ENCODE measurements around the gene USP40.

The USP40 gene

DNA sequence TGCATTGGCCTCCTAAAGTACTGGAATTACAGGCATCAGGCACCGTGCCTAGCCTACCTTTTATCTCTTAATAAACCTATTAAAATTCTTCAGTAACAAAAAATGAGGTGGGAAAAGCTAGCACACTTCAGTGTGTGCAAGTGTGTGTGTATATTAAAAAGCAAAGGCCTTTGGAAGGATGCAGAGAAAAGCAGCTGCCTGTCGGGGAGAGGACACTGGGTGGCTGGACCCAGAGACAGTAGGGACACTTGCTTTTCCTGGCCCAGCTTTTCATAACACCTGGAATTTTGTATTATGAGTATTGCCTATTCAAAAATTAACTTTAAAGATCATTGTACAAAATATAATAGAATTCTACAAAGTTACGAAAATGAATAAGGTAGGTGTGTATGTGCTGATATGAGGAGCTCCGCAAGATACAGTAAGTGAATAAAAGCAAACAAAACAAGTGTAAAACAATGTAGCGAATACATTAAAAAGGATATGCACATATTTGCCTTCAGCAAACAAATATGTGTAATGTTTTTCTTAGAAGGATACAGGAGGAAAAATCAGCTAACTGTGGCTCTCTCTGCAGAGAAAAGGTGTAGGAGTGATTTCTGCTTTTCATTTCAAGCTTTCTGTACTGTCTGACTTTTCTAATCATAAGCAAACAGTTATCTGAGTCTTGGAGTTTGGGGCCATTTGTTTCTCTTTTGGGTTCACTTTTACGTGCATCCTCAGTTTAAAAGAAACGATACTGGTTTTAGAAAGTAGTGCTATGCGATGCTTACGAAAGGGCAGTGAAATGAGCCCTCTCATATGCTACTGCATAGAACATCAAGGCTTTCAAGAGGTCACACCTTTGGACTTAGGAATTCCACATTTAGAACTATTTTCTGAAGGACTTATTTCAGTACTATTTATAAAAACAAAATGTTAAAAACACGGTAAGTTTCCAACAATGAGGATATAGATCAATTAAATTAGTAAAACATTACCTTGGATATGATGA, 70.8 kb downstream of the USP40 start:
- no peak for DNase-seq

DNA sequence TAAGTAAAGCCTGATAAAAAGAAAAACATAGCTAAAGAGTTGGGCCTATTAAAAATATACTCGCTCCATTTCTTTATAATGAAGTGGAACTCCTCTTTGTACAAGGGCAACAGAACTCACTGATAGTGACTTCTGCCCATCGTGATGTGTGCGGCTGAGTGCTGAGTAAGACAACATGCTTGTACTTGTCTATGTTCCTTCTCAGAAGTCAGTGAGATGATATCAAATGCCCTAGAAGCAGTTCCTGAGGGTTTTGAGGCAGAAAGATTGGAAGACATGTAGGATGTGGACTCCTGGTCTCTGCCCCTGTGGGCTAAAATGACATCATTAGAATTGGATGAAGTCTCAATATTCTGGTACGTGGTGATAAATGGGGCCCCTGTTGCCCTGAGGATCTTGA, 73.8 kb downstream of the USP40 start:
- DNase-seq, result no peak

DNA sequence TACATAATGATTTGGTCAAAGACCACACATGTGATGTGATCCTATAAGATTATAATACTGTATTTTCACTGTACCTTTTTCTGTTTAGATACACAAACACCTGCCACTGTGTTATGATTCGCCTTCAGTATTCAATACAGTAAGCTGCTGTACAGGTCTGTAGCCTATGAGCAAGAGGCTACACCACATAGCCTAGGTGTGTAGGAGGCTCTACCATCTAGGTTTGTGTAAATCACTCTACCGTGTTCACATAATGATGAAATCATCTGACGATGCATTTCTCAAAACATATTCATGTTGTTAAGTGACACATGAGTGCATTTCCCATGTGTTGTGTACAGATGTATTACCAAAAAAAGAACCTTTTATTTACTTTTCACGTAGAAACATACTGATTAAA, 74.5 kb downstream of the USP40 start:
- no peak for DNase-seq

DNA sequence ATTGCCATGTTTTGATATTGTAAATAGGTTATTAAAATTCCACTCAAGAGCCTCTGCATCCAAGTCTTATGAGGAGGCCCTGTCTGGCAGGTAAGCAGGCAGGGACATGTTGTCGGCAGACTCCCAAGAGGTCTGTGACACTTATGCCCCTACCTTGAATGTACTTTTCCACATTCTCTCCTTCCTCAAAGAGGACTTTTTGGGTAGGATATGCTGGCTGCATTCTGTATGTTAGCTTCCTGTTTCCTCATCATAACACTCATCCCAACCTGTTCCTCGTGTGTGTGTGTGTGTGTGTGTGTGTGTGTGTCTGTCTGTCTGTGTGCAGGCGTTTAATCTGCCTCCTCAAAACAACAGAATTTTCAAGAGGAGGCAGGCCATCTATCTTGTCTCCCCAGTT, 75.3 kb downstream of the USP40 start:
- no peak for DNase-seq

DNA sequence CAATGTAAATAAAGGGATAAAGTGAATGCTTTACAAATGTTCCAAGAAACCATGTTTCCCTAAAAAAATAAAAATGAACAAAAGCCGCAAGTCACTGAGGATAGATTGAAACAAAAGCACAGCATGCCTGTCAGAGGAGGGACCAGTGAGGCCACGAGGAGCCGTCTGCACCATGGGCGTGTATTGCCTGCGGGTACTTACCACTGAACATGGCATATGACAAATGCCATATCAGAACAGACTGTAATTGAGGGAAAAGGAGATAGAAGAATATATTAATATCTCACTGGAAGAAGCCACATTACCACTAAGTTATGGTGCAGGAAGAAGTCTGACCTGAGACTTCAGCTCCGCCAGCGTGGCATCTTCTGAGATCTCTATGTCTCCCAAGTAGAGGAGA, 75.8 kb downstream of the USP40 start:
- DNase-seq, result no peak

DNA sequence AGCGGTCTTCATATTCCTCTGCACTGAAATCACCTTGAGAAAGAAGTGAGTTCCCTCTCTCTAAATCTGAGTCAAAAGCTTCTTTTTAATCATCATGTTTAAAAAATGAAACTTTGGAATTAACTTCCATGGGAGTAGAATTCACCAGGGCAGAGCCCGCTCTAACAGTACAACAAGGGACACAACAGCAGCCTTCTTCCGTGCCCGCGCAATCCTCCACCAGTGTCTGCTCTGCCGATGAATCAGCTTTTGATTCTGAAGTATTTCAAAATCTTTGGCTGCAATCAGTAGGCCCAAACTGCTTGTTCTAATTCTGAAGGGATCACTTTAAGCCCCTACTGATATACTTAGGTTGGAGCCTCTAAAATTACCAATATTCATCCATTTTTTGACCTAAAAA, 76.9 kb downstream of the USP40 start:
- no peak for DNase-seq

DNA sequence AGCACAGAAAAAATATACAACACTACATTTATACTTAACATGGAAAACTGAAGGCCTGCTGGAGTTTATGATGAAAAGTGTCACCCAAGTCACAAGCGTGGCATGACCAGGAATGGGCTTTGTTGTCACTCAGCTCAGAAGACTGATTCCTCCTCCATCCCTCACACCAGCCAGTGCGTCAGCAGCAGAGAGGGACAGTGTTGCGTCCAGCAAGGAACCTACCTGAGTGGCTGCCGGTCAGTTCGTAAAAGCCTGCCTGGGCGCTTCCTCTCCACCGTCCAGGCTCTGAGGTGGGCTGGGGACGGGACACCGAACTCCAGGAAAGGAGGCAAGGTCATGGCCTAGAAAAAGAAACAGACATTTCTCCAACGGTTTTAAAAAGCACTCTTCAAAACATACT, 77.4 kb downstream of the USP40 start:
- no peak for DNase-seq

DNA sequence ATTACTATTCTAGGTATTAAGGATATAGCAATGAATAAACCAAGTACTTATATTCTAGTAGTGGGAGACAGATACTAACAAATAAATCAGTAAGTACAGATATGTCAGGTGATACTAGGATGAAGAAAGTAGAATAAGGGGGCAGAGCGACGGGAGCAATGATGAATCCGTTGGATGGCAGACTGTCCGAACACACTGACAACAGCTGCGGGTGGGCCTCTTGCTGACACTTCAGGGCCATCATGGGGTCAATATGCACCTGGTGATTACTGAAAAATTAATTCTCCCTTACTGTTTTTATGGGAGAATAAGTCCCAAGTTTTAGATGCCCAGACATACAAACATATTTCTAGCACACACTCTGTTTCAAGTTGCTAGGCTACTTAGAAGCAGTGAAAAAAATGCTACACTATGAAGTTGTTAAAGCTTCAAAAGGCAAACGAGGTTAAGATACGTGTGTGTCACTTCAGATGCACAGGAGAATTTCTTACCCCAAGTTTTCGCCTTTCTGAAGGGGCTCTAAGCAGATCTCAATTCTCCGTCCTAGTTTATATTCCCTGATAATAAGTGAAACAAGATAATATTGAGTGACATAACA, 78.7 kb downstream of the USP40 start:
- DNase-seq, result no peak

DNA sequence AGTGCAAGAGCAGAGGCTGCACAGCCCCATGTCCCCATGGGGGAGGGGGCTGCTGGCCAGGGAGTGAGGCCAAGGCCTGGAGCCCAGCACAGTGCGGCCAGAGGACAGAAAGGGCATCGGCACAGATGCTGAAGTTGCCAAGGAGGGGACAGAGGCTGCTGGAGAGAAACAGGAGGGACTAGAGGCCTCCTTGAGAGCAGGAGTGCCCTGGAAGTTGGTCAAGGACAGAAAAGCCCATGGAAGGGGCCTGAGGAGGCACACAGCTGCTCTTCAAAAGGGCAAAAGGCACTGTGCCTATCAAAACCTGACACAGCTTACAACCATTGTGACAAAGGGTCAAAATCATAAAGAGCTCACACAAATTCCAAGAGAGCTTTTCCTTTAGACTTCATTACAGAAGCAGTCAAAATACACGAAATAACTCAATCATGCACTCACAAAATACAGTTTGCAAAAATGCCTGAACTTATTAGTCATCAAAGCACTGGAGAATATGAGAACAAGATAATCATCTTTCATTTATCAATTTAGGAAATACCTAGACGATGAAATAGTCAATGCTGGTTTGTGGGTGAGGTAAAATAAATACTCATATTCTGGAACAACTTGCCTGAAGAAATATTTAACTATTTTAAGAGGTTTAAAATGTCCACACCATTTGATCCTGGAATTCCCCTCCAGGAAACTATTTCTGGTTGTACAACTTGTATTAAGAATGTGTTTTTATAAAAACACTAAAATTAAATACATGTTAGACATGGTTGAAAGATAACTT, 79.6 kb downstream of the USP40 start:
- no peak for DNase-seq

DNA sequence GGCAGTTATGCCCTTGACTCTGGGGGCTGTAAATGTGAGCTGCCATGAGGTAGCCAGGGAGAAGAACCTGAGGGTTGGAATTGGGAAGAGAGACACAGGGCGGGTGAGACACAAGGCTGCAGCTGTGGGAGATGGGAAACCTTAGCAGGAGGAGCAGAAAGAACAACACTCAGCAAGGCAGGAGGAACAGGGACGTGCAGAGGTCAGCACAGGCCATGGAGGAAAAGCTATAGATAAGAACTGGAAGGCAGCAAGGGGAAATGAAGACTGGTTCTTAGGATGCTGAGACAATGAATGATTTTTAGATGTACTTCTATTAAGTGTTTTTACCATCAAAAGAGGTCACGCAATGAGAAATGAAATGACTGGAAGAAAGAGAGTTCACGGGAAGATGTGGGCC, 80.2 kb downstream of the USP40 start:
- no peak for DNase-seq

DNA sequence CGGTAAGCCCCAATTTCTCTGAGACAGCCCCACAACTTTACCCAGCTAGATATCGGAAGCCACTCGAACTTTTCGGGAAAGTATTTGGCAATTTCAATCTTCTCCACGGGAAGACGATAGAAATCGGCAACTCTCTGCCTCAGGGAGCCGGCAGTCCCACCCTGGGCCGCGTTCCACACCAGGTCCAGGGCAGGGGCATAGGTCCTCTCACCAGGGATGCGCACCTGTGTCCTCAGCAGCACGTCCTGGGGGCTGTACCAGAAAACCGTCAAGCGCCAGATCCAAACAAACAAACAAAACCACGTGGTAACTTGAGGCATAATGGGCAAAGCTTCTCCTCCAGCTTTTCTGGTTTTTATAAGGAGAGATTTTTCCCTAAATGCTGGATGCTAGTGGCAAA, 80.9 kb downstream of the USP40 start:
- DNase-seq, result no peak

DNA sequence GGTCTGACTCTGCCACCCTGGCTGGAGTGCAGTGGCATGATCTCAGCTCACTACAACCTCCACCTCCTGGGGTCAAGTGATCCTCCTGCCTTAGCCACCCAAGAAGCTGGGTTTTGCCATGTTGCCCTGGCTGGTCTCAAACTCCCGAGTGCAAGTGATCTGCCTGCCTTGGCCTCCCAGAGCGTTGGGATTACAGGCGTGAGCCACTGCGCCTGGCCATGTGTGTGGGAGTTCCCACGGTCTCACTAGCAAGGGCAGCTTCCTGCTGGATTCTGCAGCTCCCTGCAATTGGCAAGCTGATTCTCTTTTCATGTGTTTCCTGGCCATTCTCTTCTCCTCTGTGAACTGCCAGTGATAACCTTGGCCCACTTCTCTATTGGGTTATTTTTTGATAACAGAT, 84.0 kb downstream of the USP40 start:
- DNase-seq, result no peak

DNA sequence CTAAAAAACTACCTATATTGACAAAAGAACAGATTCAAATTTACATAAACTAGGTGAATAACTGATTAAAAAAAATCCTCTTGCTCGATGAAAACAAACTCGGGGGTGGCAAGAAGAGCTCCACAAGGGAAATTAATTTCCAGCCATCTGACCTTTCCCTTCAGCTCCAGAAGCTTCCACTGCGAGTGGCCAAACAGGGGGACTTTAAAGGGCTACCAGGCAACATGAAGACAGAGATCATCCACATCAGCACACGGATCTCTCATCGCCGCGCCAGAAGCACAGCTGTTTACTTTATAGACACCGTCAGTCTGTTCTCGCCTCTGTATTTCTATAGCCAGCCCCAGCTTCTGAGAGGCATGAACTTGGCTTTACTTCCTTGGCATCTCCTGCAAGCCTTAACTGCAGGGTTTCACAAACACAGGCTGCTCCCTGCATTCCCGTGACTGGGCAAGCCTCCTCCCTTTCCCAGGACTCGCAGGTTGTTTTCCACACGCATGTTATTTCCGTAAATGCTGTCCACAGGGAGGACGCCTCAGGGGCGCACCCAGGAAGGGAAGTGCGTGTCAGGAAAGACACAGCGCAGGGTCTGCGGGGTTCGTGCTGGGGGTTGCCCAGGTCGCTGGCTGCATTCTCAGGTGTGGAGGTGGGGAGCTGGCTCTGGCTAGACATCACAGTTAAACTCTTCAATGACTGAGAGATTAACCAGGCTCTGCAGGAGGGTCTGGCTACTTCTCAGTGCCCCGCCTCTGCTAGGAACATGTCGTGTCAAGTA, 85.0 kb downstream of the USP40 start:
- DNase-seq, result no peak

DNA sequence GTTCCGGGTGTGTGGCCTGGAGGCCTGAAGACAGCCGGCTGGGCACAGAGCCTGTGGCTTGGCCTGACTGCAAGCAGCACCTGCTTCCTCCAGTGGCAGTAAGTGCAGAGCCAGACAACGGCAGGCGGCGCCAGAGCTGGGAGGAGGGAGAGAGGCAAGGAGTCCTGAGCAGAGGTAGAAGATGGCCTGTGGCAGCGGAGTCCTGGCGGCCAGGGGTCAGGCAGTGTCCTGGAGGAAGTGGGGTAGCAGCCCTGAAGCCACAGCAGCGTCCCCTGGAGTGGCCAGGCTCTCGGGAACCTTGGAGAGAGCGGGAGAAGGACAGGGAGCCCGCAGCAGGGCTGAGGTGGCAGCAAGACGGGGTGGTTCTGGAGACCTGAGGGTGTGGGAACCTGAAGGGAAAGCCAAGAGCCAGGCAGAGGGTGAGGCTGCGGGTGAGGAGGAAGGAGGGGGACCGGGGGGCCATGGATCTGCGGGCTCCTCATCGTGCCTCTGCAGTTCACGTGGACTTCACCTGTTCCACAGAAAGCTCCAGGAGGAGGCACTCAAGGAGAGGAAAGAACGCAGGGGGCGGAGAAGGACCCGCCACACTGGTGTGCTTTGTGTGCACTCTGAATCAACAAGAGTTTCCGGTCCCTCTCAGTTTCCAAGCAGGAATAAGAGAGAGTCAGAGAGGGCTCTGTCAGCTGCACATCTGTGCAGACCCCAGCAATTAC, 85.9 kb downstream of the USP40 start:
- no peak for DNase-seq

DNA sequence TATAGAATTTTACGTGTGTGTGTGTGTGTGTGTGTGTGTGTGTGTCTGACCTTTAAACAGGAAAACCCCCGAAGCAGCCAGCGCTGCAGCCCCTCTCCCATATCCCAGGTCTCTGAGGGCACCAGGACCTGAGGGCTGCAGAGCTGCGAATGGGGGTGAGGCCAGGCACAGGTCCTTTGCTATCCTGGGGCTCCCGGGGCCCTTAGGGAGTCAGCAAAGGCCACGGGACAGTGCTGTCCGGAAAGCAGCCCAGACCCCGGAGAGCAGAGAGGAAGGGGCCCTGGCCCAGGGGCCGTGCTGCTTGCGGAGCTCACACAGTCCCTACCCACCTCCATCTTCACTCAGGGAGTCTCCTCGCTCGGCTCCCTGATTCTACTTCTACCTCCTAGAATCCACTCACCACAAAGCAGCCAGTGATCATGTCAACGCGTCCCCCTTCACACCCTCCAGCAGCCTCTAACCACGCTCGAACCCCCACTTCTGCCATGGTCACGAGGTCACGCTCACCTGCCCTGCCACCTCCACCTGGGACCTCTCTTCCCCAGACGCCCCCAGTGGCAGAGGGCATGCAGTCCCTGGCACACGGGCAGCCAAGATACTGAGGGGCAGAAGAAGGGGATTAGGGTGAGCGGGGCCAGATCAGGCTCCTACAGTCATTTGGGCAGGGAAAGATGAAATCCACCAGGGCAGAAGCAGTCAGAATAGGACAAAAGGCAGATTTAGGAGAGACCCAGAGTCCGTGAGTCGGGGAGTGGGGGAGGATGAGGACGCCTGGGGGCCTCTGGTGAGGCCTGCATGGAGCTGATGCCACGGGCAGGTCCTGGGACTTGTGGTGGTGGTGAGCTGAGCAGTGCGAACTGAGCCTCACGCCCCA, 86.7 kb downstream of the USP40 start:
- DNase-seq, result no peak

DNA sequence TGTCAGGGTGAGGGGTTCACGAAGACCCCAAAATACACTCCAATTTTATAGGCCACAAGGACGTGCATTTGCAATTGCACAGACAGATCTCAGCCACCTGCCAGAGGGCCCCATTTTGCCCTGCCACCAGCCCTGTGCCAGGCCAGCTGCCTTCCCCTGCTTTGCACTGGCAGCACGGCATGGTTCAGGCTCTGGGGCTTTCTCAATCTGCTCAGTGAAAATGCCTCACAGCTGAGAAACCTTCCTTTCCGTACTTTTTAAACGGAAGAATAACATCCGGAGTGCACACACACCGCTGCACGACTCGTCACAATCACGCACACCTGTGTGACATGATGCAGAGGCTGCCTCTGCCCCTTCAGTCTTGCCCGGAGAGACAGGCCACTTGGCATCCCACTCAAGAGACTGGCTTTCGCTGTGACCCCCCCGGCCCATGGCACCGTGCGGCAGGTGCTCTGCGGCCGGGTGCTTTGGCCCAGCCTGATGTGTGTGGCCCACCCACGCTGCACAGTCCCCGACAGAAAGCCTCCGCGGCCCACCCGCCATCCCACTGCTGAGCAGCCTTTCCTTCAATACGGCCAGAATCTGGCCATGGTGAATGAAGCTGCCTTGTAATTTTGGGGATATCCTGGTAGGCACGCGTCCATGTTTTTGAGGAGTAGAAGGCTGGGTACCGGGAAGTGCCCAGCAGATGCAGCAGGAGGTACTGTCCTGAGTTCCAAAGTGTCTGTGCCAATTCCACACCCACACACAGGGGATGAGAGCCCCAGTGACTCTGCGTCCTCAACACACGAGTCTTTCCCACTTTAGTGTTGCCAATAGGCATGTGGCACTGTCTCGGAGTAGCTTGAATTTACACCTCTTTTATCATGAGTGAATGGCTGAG, 88.8 kb downstream of the USP40 start:
- DNase-seq, result no peak

DNA sequence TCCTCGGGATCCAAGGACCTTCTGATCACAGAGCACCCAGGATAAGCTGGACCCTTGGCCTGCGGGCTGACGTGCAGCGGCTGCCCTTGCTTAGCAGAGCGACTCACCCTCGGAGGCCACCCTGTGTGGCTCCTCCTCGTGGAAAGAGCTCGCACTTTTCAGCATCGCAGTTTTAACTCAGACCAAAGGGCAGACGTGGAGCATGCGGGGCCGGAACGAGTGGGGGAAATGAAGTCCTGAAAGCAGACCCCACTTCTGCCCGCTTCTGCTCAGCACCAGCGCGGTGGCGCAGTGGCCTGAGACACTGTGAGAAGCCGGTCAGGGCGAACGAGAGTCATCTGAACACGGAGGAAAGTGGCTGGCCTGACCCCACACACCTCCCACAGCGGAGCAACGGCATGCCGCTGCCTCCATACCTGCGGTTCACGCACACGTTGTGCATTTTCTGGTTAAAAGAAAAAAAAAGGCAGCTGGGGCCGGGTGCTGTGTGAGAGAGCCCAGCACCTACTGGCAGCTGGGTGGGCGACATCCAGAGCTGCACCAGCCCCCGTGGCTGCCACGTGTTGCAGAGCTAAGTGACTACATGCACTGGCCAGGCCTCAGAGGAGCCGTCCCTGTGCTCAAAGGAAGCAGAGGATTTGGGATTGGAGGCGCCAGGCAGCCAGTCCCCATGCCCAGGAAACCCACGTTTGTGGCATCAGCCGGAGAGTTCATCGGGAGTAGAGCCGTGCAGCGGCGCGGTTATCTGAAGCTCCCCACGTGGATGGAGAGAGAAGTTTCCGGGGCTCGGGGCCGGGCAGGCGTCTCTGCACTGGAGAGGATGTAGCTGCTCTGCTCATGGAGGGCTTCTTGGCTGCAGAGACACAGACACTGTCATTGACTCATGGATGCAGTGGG, 89.7 kb downstream of the USP40 start:
- DNase-seq, result no peak

DNA sequence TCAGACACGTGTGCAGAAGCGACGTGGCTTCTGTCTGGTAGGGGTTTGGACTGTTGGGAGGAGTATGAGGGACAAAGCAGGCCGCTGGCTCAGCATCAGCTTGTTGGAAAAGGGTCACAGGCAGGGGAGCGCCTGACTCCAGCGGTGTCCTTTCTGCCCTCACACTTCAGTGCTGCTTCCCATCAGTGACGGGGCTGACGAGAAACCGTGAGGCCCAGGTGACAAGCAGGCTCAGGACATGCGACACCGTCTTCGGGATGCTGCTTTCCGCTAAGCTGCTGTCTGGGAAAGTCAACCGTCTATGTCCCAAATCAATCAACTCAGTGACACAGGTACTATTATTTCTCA, 90.5 kb downstream of the USP40 start:
- DNase-seq, result no peak
